Right lobe of liver (tissue), 6 donors: ENCODE measurements around the gene GPC4. TPM values are rescaled to one million over a fixed set of nuclear protein-coding genes. Genes with fewer than 3 reads are reported as not detected.

Source experiments
- ATAC-seq, 4 donors: fragments of 200-7000 bp; cut with Tn5 transposase; one replicate each; pipeline ENCODE4 v1.9.1; 2020; ENCODE audit warnings: mild to moderate bottlenecking in 4 of 4, moderate library complexity in 4 of 4
- DNase-seq, 3 donors: peaks; one replicate each; pipeline ENCODE4 v3.0.0-alpha.2; 2020
- H3K27ac ChIP-seq, 3 donors: fragments of 200-600 bp; one replicate each; pipeline ENCODE4 v1.8.0; 2022
- H3K27me3 ChIP-seq, 2 donors: fragments of 200-600 bp; one replicate each; pipeline ENCODE4 v1.8.0; 2022
- H3K36me3 ChIP-seq, 4 donors: fragments of 200-600 bp; sonication (generic) in 1 of 4; one replicate each; pipeline versions ENCODE4 v1.5.1 to v1.8.0; 2017 to 2022; ENCODE audit warnings: control low read depth in 1 of 4
- H3K4me1 ChIP-seq, 4 donors: fragments of 200-600 bp; sonication (generic) in 1 of 4; one replicate each; pipeline versions ENCODE4 v1.5.1 to v1.8.0; 2017 to 2022; ENCODE audit warnings: control low read depth in 1 of 4
- H3K4me3 ChIP-seq, 3 donors: fragments of 200-600 bp; one replicate each; pipeline ENCODE4 v1.8.0; 2022
- H3K9me3 ChIP-seq, 4 donors: fragments of 200-600 bp; sonication (generic) in 1 of 4; one replicate each; pipeline versions ENCODE4 v1.5.1 to v1.8.0; 2017 to 2022; ENCODE audit warnings: control low read depth in 1 of 4
- CTCF ChIP-seq, 4 donors: fragments of 200-600 bp in 3 of 4; fragments of 450-650 bp in 1 of 4; IDR thresholded peaks; one replicate each; pipeline versions ENCODE4 v1.5.1 to v1.8.0; 2016 to 2022; ENCODE audit warnings: antibody characterized with exemption in 4 of 4, mild to moderate bottlenecking in 2 of 4
- POLR2A ChIP-seq: fragments of 450-650 bp; IDR thresholded peaks from one replicate; pipeline ENCODE4 v1.6.1; 2017; ENCODE audit warnings: antibody characterized with exemption, mild to moderate bottlenecking
- WGBS: methylation state at CpG from one replicate; pipeline ENCODE4 v1.1.6; 2018; ENCODE audit warnings: low coverage, low lambda C conversion rate; ENCODE audit not compliant: insufficient coverage; ENCODE audit errors: missing lambda C conversion rate; 5-methylcytosine and 5-hydroxymethylcytosine counted together
- intact Hi-C, 2 donors: fragments of 100-400 bp; cut with DNase I; formaldehyde crosslinking; loops; one replicate each; pipeline versions ENCODE4 v1.11.2 to v1.14.1; 2022
- total RNA-seq, 6 experiments: library from RNA; depleted of rRNA in 2 of 6; stranded (reverse); fragments of >200 nt in 2 of 6; fragmentation: NEBNext Ultra II Directional in 3 of 6; extraction: Animal tissue kit (Norgen Biotek cat#: 25700) in 3 of 6; gene quantifications; one replicate each; pipeline versions ENCODE4 v1.1.0 to v1.2.4, GENCODE V29; 2016 to 2023
- donor health status: DM: no; HTN: yes; CAD: no.
- donor health status: DM: no; HTN: no; CAD: no.
- donor health status: DM: no; HTN: no; CAD: no.
- donor health status: DM: no; HTN: yes; CAD: no.
- donor health status: DM: no; HTN: yes; CAD: no.

The GPC4 gene
- total RNA-seq, 6 experiments from 2014 or later, result 0.88 to 2.3 (median 1.2) TPM

- Histone ChIP-seq H3K27ac (no peak overlapping the region), H3K36me3 (no peaks in the 10 kb centered on the region), H3K9me3 (no peaks in the 10 kb centered on the region), H3K4me3 (no peak overlapping the region), H3K27me3 (no peaks in the 10 kb centered on the region), H3K4me1 (no peaks in the 10 kb centered on the region)
- intact Hi-C loops, result no loop called here
- ATAC-seq (no peak), DNase-seq (no peak)
- WGBS, result 31% methylated on average over 3 of the region's 4 CpGs
- TF ChIP-seq POLR2A (no peak), CTCF (IDR thresholded peaks at IDR 0.05) (no peak)
These were observed 19.0 kb upstream of the GPC4 start for GRCh38 chrX:133434197-133434820.

GRCh38 chrX:133419911-133420310, 4.6 kb upstream of the GPC4 start:
- no peaks in the 10 kb centered on the region for H3K4me1 ChIP-seq
- DNase-seq (no peak), ATAC-seq (no peak)
- intact Hi-C loops, result no loop called here
- TF ChIP-seq CTCF (IDR thresholded peaks at IDR 0.05) (no peak), POLR2A (no peak)
- no peak overlapping the region for H3K27ac ChIP-seq
- H3K27me3 ChIP-seq, result peaks cover 7 to 22% of the 10 kb centered on the region in 2 donors
- no peaks in the 10 kb centered on the region for H3K36me3 ChIP-seq
- WGBS, result 65% methylated on average over 2 of the region's 2 CpGs
- H3K9me3 ChIP-seq, result no peaks in the 10 kb centered on the region
- H3K4me3 ChIP-seq, result no peak overlapping the region

GRCh38 chrX:133418588-133418987, 3.3 kb upstream of the GPC4 start:
- TF ChIP-seq POLR2A (no peak), CTCF (IDR thresholded peaks at IDR 0.05) (no peak)
- H3K4me3 ChIP-seq, result no peak overlapping the region
- peaks cover 7 to 22% of the 10 kb centered on the region in 2 donors for H3K27me3 ChIP-seq
- H3K4me1 ChIP-seq, result no peaks in the 10 kb centered on the region
- no peaks in the 10 kb centered on the region for H3K9me3 ChIP-seq
- intact Hi-C loops, result no loop called here
- no peak overlapping the region for H3K27ac ChIP-seq
- WGBS, result 17% methylated on average over 2 of the region's 2 CpGs
- no peaks in the 10 kb centered on the region for H3K36me3 ChIP-seq
- DNase-seq (no peak), ATAC-seq (no peak)

GRCh38 chrX:133417364-133417763, 2.1 kb upstream of the GPC4 start:
- TF ChIP-seq CTCF (IDR thresholded peaks at IDR 0.05), result no peak
- TF ChIP-seq POLR2A, result no peak
- H3K4me1 ChIP-seq, result no peaks in the 10 kb centered on the region
- no peak overlapping the region for H3K27ac ChIP-seq
- DNase-seq, result no peak
- intact Hi-C loops, result no loop called here
- H3K36me3 ChIP-seq, result no peaks in the 10 kb centered on the region
- ATAC-seq, result no peak
- no peaks in the 10 kb centered on the region for H3K9me3 ChIP-seq
- H3K4me3 ChIP-seq, result no peak overlapping the region
- WGBS, result 23% methylated on average over 6 of the region's 6 CpGs
- peaks cover 7 to 22% of the 10 kb centered on the region in 2 donors for H3K27me3 ChIP-seq
